Astrocyte (in vitro differentiated cells and primary cell): ENCODE data around the gene NCSTN. TPM values are rescaled to one million over a fixed set of nuclear protein-coding genes. Genes with fewer than 3 reads are reported as not detected.

Source experiments
- DNase-seq: peaks from one replicate; pipeline ENCODE4 v3.0.0-alpha.2; 2010; ENCODE audit warnings: low read depth
- FAIRE-seq: peaks from 2 replicates; lab custom pipeline; 2011; peaks lifted over from hg19 to GRCh38; lab: Jason Lieb, UNC
- H2AFZ ChIP-seq: 2 replicates; pipeline ENCODE4 v1.6.0; 2012; ENCODE audit warnings: low read depth, low read length, inconsistent platforms
- H3K27ac ChIP-seq: 2 replicates; pipeline ENCODE4 v1.5.1; 2011; ENCODE audit warnings: low read depth, low read length, inconsistent platforms
- H3K27me3 ChIP-seq: 2 replicates; pipeline ENCODE4 v1.6.0; 2011; ENCODE audit warnings: low read length, inconsistent platforms; ENCODE audit not compliant: insufficient read depth
- H3K36me3 ChIP-seq: 2 replicates; pipeline ENCODE4 v1.5.1; 2011; ENCODE audit warnings: low read length, inconsistent platforms; ENCODE audit not compliant: insufficient read depth
- H3K4me1 ChIP-seq: 2 replicates; pipeline ENCODE4 v1.5.1; 2011; ENCODE audit warnings: low read length, inconsistent platforms; ENCODE audit not compliant: insufficient read depth
- H3K4me2 ChIP-seq: 2 replicates; pipeline ENCODE4 v1.6.0; 2012; ENCODE audit warnings: low read length, inconsistent platforms
- H3K4me3 ChIP-seq: 2 replicates; pipeline ENCODE4 v1.5.1; 2011; ENCODE audit warnings: low read depth, mild to moderate bottlenecking, low read length, inconsistent platforms; ENCODE audit not compliant: insufficient read depth
- H3K79me2 ChIP-seq: 2 replicates; pipeline ENCODE4 v1.6.0; 2012; ENCODE audit warnings: mild to moderate bottlenecking, low read length, inconsistent platforms; ENCODE audit not compliant: insufficient read depth
- H3K9ac ChIP-seq: 2 replicates; pipeline ENCODE4 v1.6.0; 2012; ENCODE audit warnings: mild to moderate bottlenecking, low read length, inconsistent platforms
- H3K9me3 ChIP-seq: 2 replicates; pipeline ENCODE4 v1.5.1; 2012; ENCODE audit warnings: low read depth, mild to moderate bottlenecking, low read length, inconsistent platforms; ENCODE audit not compliant: insufficient read depth
- H4K20me1 ChIP-seq: 2 replicates; pipeline ENCODE4 v1.6.0; 2012; ENCODE audit warnings: low read length, inconsistent platforms; ENCODE audit not compliant: insufficient read depth
- H3K27ac Mint-ChIP-seq: one replicate; pipeline ENCODE4 v1.8.0; 2021; ENCODE audit warnings: mild to moderate bottlenecking, mixed read lengths; ENCODE audit not compliant: unreplicated experiment
- H3K27me3 Mint-ChIP-seq: one replicate; pipeline ENCODE4 v1.8.0; 2021; ENCODE audit warnings: low read depth, mixed read lengths; ENCODE audit not compliant: unreplicated experiment
- H3K36me3 Mint-ChIP-seq: one replicate; pipeline ENCODE4 v1.8.0; 2021; ENCODE audit warnings: low read depth, mixed read lengths; ENCODE audit not compliant: unreplicated experiment
- H3K4me1 Mint-ChIP-seq: one replicate; pipeline ENCODE4 v1.8.0; 2021; ENCODE audit warnings: low read depth, mixed read lengths; ENCODE audit not compliant: unreplicated experiment
- H3K4me3 Mint-ChIP-seq: one replicate; pipeline ENCODE4 v1.8.0; 2021; ENCODE audit warnings: mild to moderate bottlenecking, moderate library complexity, mixed read lengths; ENCODE audit not compliant: unreplicated experiment
- H3K9me3 Mint-ChIP-seq: one replicate; pipeline ENCODE4 v1.8.0; 2021; ENCODE audit warnings: mild to moderate bottlenecking, mixed read lengths; ENCODE audit not compliant: unreplicated experiment
- EZH2 ChIP-seq: IDR thresholded peaks from 2 replicates; pipeline ENCODE4 v1.6.1; 2012; ENCODE audit warnings: mild to moderate bottlenecking, low read length, inconsistent platforms; ENCODE audit not compliant: insufficient read depth
- total RNA-seq: library from RNA; stranded (reverse); gene quantifications from 2 replicates; pipeline ENCODE4 v1.2.1, GENCODE V29; 2021
- TF ChIP-seq, protein P1 (sequence below): IDR thresholded peaks from 2 replicates; pipeline ENCODE4 v1.5.1; 2011; ENCODE audit warnings: low read depth, mild to moderate bottlenecking, inconsistent platforms, low read length, moderate library complexity; ENCODE audit not compliant: insufficient read depth

NCSTN gene
- total RNA-seq, 1 donor from 2014 or later: 171 TPM

DNA sequence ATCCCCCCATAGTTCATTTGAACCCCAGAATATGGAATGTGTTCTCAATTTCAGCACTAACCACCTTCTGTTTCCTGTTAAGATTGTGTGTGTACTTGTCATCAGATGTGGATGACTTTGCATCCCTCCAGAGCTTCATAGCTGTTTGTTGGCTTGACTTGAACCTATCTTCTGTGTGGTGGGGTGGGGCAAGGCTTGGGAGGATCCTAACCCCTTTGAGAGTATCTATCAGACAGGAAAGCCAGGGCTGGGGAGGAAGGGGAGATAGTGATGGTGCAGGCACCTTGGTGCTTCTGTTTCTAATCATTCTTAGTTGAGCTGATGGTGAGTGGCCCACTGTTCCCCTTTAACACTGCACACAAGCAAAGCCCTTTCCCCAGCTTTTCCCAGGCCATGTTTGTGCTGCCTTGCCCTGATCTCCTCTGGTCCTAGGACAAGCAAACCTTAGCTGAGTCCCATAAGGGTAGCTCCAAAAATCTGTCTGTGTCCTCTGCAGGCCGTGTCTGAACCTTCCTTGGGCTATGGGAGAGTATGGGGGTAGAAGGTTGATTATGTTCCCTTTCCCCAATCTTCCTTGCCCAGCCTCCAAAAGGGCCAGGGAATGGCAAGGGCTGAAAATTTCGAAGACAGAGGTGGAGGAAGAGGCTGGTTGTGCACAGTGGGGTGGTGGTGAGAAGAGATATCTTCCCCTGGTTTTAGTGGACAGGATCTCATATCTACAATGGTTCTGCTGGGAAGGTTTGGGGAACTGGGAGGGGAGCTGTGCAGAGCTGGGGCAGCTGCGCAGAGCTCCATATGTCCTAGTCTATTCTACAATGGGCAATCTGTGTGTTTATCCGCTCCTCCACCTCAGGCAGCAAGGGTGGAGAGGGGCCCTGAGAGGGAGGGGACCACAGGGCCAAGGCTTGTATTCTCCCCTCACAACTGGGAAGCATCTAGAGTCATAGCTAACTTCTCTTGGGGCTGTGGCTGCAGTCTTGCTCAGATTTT, 25.0 kb downstream of the NCSTN start:
- FAIRE-seq (no peak), DNase-seq (no peak)
- Mint-ChIP-seq H3K4me1 (no peaks in the 10 kb centered on the region), H3K4me3 (no peak overlapping the region), H3K27me3 (peaks cover 10% of the 10 kb centered on the region), H3K27ac (no peak overlapping the region), H3K36me3 (peaks cover 4% of the 10 kb centered on the region), H3K9me3 (no peaks in the 10 kb centered on the region)
- Histone ChIP-seq H3K9me3 (no peaks in the 10 kb centered on the region), H4K20me1 (no peaks in the 10 kb centered on the region), H2AFZ (no peak overlapping the region), H3K9ac (no peak overlapping the region), H3K4me1 (no peaks in the 10 kb centered on the region), H3K27me3 (no peaks in the 10 kb centered on the region), H3K4me3 (no peak overlapping the region), H3K36me3 (no peaks in the 10 kb centered on the region), H3K4me2 (no peak overlapping the region), H3K79me2 (no peaks in the 10 kb centered on the region), H3K27ac (no peak overlapping the region)
- TF ChIP-seq, protein P1, sequence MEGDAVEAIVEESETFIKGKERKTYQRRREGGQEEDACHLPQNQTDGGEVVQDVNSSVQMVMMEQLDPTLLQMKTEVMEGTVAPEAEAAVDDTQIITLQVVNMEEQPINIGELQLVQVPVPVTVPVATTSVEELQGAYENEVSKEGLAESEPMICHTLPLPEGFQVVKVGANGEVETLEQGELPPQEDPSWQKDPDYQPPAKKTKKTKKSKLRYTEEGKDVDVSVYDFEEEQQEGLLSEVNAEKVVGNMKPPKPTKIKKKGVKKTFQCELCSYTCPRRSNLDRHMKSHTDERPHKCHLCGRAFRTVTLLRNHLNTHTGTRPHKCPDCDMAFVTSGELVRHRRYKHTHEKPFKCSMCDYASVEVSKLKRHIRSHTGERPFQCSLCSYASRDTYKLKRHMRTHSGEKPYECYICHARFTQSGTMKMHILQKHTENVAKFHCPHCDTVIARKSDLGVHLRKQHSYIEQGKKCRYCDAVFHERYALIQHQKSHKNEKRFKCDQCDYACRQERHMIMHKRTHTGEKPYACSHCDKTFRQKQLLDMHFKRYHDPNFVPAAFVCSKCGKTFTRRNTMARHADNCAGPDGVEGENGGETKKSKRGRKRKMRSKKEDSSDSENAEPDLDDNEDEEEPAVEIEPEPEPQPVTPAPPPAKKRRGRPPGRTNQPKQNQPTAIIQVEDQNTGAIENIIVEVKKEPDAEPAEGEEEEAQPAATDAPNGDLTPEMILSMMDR: no peak
- no peak for TF ChIP-seq EZH2

DNA sequence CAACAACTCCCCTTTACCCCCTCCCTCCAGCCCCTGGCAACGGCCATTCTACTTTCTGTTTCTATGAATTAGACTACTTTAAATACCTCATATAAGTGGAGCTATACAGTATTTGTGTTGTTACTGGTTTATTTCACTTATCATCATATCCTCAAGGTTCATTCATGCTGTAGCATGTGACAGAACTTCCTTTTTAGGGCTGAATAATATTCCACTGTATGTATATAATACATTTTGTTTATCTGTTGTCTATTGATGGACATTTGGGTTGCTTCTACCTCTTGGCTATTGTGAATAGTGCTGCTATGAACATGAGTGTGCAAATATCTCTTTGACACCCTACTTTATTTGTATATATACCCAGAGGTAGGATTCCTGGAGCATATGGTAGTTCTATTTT, 25.9 kb downstream of the NCSTN start:
- no peak for TF ChIP-seq EZH2
- TF ChIP-seq, protein P1: no peak
- Mint-ChIP-seq H3K4me3 (no peak overlapping the region), H3K27me3 (peaks cover 10% of the 10 kb centered on the region), H3K36me3 (peaks cover 4% of the 10 kb centered on the region), H3K27ac (no peak overlapping the region), H3K4me1 (peaks cover 3% of the 10 kb centered on the region), H3K9me3 (no peaks in the 10 kb centered on the region)
- Histone ChIP-seq H3K79me2 (no peaks in the 10 kb centered on the region), H3K9ac (no peak overlapping the region), H3K4me1 (no peaks in the 10 kb centered on the region), H3K27me3 (no peaks in the 10 kb centered on the region), H2AFZ (no peak overlapping the region), H3K4me2 (no peak overlapping the region), H3K9me3 (no peaks in the 10 kb centered on the region), H3K4me3 (no peak overlapping the region), H4K20me1 (no peaks in the 10 kb centered on the region), H3K36me3 (no peaks in the 10 kb centered on the region), H3K27ac (no peak overlapping the region)
- FAIRE-seq: no peak
- no peak for DNase-seq
